ENCODE measurements around the gene C10orf143. TPM values are rescaled to one million over a fixed set of nuclear protein-coding genes. Genes with fewer than 3 reads are reported as not detected.

The C10orf143 gene
- total and polyA plus RNA-seq, 2 experiments from 2014 or later, result 0.21 to 3.7 TPM

- TF ChIP-seq EZH2phosphoT487 (IDR thresholded peaks at IDR 0.05; ENCODE audit: unreplicated experiment), result no peak
- no peak for TF ChIP-seq ZNF331 (CRISPR knock-in tag; IDR thresholded peaks at IDR 0.05; ENCODE audit: low read depth)
- no peak for TF ChIP-seq CREB1 (CRISPR knock-in tag; IDR thresholded peaks at IDR 0.05; ENCODE audit: low read depth)
- no peak for TF ChIP-seq POLR2AphosphoS5 (IDR thresholded peaks at IDR 0.05; ENCODE audit: low read depth)
- no peak for TF ChIP-seq EZH2 (IDR thresholded peaks at IDR 0.05; ENCODE audit: low read depth, unreplicated experiment)
Observed at GRCh38 chr10:130067893-130068292, 42.7 kb downstream of the C10orf143 start (continued).

GRCh38 chr10:130066743-130067142 lies 43.9 kb downstream of the C10orf143 start:
- no peaks in the 10 kb centered on the region for H3K79me2 ChIP-seq (replicated peaks; ENCODE audit: insufficient read depth)
- no peak for ATAC-seq
- no peaks in the 10 kb centered on the region for H3K4me1 ChIP-seq (ENCODE audit: insufficient read depth)
- Mint-ChIP-seq H3K9me3 (no peaks in the 10 kb centered on the region; the same call in 2 of the 3 replicates), H3K27ac (no peak overlapping the region), H3K27me3 (ENCODE audit: insufficient read depth, low read depth, poor library complexity) (no peaks in the 10 kb centered on the region), H3K4me3 (no peak overlapping the region), H3K4me1 (no peaks in the 10 kb centered on the region), H3K36me3 (ENCODE audit: low read depth) (no peaks in the 10 kb centered on the region)
- no peaks in the 10 kb centered on the region for H3K27me3 ChIP-seq (ENCODE audit: insufficient read depth)
- DNase-seq (ENCODE audit: low spot score), result no peak
- no peaks in the 10 kb centered on the region for H3F3A ChIP-seq (replicated peaks; ENCODE audit: low read depth)
- H3K4me3 ChIP-seq, result no peak overlapping the region
- no peak overlapping the region for H2AFZ ChIP-seq
- H3K9me2 ChIP-seq (ENCODE audit: insufficient read depth), result no peaks in the 10 kb centered on the region
- H3K4me2 ChIP-seq, result no peak overlapping the region
- TF ChIP-seq POLR2AphosphoS5 (IDR thresholded peaks at IDR 0.05; ENCODE audit: low read depth) (no peak), EZH2phosphoT487 (IDR thresholded peaks at IDR 0.05; ENCODE audit: unreplicated experiment) (no peak), ZNF114 (CRISPR knock-in tag; IDR thresholded peaks at IDR 0.05) (no peak), EZH2 (IDR thresholded peaks at IDR 0.05; ENCODE audit: low read depth, unreplicated experiment) (no peak), ZNF331 (CRISPR knock-in tag; IDR thresholded peaks at IDR 0.05; ENCODE audit: low read depth) (no peak)
- no peaks in the 10 kb centered on the region for H3K36me3 ChIP-seq (ENCODE audit: insufficient read depth)
- no peak overlapping the region for H3K27ac ChIP-seq (ENCODE audit: low read depth)
- no peaks in the 10 kb centered on the region for H4K20me1 ChIP-seq (replicated peaks; ENCODE audit: insufficient read depth)

- Histone ChIP-seq H4K20me1 (replicated peaks; ENCODE audit: insufficient read depth) (no peaks in the 10 kb centered on the region), H2AFZ (no peak overlapping the region), H3K4me3 (no peak overlapping the region), H3K9me2 (ENCODE audit: insufficient read depth) (no peaks in the 10 kb centered on the region), H3K27ac (ENCODE audit: low read depth) (no peak overlapping the region), H3K79me2 (replicated peaks; ENCODE audit: insufficient read depth) (no peaks in the 10 kb centered on the region), H3F3A (replicated peaks; ENCODE audit: low read depth) (no peaks in the 10 kb centered on the region), H3K4me1 (ENCODE audit: insufficient read depth) (no peaks in the 10 kb centered on the region), H3K36me3 (ENCODE audit: insufficient read depth) (no peaks in the 10 kb centered on the region), H3K4me2 (no peak overlapping the region), H3K27me3 (ENCODE audit: insufficient read depth) (no peaks in the 10 kb centered on the region)
- no peaks in the 10 kb centered on the region for H3K4me1 Mint-ChIP-seq
- no peak for DNase-seq (ENCODE audit: low spot score)
- H3K9me3 Mint-ChIP-seq, result no peaks in the 10 kb centered on the region; the same call in 2 of the 3 replicates
- H3K4me3 Mint-ChIP-seq, result no peak overlapping the region
- H3K27me3 Mint-ChIP-seq (ENCODE audit: insufficient read depth, low read depth, poor library complexity), result no peaks in the 10 kb centered on the region
- H3K27ac Mint-ChIP-seq, result no peak overlapping the region
- no peaks in the 10 kb centered on the region for H3K36me3 Mint-ChIP-seq (ENCODE audit: low read depth)
- ATAC-seq, result no peak
- no peak for TF ChIP-seq ZNF331 (CRISPR knock-in tag; IDR thresholded peaks at IDR 0.05; ENCODE audit: low read depth)
- TF ChIP-seq JUNB (IDR thresholded peaks at IDR 0.05; ENCODE audit: unreplicated experiment), result no peak
- TF ChIP-seq CREB1 (CRISPR knock-in tag; IDR thresholded peaks at IDR 0.05; ENCODE audit: low read depth), result no peak
- TF ChIP-seq CTCF (conservative IDR thresholded peaks at IDR 0.05; ENCODE audit: low read depth in 2 of 2), result no peak
- no peak for TF ChIP-seq POLR2AphosphoS5 (IDR thresholded peaks at IDR 0.05; ENCODE audit: low read depth)
- TF ChIP-seq, protein P1, sequence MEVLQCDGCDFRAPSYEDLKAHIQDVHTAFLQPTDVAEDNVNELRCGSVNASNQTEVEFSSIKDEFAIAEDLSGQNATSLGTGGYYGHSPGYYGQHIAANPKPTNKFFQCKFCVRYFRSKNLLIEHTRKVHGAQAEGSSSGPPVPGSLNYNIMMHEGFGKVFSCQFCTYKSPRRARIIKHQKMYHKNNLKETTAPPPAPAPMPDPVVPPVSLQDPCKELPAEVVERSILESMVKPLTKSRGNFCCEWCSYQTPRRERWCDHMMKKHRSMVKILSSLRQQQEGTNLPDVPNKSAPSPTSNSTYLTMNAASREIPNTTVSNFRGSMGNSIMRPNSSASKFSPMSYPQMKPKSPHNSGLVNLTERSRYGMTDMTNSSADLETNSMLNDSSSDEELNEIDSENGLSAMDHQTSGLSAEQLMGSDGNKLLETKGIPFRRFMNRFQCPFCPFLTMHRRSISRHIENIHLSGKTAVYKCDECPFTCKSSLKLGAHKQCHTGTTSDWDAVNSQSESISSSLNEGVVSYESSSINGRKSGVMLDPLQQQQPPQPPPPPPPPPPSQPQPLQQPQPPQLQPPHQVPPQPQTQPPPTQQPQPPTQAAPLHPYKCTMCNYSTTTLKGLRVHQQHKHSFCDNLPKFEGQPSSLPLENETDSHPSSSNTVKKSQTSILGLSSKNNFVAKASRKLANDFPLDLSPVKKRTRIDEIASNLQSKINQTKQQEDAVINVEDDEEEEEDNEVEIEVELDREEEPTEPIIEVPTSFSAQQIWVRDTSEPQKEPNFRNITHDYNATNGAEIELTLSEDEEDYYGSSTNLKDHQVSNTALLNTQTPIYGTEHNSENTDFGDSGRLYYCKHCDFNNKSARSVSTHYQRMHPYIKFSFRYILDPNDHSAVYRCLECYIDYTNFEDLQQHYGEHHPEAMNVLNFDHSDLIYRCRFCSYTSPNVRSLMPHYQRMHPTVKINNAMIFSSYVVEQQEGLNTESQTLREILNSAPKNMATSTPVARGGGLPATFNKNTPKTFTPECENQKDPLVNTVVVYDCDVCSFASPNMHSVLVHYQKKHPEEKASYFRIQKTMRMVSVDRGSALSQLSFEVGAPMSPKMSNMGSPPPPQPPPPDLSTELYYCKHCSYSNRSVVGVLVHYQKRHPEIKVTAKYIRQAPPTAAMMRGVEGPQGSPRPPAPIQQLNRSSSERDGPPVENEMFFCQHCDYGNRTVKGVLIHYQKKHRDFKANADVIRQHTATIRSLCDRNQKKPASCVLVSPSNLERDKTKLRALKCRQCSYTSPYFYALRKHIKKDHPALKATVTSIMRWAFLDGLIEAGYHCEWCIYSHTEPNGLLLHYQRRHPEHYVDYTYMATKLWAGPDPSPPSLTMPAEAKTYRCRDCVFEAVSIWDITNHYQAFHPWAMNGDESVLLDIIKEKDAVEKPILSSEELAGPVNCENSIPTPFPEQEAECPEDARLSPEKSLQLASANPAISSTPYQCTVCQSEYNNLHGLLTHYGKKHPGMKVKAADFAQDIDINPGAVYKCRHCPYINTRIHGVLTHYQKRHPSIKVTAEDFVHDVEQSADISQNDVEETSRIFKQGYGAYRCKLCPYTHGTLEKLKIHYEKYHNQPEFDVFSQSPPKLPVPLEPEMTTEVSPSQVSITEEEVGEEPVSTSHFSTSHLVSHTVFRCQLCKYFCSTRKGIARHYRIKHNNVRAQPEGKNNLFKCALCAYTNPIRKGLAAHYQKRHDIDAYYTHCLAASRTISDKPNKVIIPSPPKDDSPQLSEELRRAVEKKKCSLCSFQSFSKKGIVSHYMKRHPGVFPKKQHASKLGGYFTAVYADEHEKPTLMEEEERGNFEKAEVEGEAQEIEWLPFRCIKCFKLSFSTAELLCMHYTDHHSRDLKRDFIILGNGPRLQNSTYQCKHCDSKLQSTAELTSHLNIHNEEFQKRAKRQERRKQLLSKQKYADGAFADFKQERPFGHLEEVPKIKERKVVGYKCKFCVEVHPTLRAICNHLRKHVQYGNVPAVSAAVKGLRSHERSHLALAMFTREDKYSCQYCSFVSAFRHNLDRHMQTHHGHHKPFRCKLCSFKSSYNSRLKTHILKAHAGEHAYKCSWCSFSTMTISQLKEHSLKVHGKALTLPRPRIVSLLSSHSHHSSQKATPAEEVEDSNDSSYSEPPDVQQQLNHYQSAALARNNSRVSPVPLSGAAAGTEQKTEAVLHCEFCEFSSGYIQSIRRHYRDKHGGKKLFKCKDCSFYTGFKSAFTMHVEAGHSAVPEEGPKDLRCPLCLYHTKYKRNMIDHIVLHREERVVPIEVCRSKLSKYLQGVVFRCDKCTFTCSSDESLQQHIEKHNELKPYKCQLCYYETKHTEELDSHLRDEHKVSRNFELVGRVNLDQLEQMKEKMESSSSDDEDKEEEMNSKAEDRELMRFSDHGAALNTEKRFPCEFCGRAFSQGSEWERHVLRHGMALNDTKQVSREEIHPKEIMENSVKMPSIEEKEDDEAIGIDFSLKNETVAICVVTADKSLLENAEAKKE (CRISPR knock-in tag; IDR thresholded peaks at IDR 0.05), result no peak
- no peak for TF ChIP-seq EZH2phosphoT487 (IDR thresholded peaks at IDR 0.05; ENCODE audit: unreplicated experiment)
- TF ChIP-seq, protein P2, sequence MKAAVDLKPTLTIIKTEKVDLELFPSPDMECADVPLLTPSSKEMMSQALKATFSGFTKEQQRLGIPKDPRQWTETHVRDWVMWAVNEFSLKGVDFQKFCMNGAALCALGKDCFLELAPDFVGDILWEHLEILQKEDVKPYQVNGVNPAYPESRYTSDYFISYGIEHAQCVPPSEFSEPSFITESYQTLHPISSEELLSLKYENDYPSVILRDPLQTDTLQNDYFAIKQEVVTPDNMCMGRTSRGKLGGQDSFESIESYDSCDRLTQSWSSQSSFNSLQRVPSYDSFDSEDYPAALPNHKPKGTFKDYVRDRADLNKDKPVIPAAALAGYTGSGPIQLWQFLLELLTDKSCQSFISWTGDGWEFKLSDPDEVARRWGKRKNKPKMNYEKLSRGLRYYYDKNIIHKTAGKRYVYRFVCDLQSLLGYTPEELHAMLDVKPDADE (IDR thresholded peaks at IDR 0.05), result no peak
Observed at GRCh38 chr10:130065251-130065650, 45.4 kb downstream of the C10orf143 start.

Data from GM23338 (cell line).